GM18868 (cell line): Measurements from ENCODE around the gene LRRC34.

Experiments
- ATAC-seq: cut with Tn5 transposase; IDR thresholded peaks from one replicate; pipeline ENCODE4 v1.9.1; 2021; ENCODE audit warnings: mild to moderate bottlenecking, moderate library complexity; ENCODE audit not compliant: unreplicated experiment

The LRRC34 gene

DNA sequence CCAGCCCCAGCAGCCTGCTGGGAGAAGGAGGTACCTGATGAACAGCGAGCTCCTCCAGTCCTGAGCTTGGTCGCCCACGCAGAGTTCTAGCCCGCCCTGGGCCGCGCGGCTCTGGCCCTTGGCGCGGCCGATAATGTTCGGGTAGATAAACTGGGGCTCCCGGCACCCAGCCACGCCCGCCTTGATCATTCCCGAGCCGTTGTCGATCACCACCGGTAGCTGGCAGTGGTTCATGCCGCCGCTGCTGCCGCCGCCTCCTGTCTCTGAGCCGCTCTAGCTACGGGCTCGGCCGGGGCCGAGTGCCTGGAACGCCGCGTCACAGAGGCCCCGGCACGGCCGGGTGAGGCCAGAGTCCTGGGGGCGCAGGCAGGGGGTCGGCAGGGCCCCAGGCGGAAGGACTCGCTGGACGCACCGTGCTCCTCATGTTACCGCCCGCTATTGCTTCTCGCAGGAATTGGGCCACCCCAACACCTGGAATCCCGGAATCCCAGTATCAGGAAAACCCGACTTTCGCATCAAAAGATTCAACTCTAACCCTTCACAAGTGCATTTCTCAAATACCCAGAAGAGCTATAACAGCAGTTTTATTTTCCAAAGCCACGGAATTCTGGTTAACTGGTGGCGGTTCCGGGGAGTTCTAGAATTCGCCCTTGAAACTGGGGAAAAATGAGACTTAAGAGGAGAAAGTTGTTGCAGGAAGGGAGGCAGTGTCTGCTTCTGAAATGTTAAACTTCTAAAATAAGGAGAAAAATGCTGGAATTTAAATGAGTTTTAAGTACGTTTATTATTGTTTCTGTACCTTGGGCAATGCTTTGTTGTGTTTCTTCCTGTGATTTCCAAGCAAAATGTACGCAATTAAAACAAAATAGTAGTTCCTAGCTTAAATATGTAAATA lies 43.2 kb downstream of the LRRC34 start, which contains the start of gene ACTRT3:
Gene ACTRT3, minus strand, starts transcription at position 275 of the 895 bp plus-strand sequence. Its CDS starts 41 bp downstream, at position 234.
- peak; percentile 28 for ATAC-seq

DNA sequence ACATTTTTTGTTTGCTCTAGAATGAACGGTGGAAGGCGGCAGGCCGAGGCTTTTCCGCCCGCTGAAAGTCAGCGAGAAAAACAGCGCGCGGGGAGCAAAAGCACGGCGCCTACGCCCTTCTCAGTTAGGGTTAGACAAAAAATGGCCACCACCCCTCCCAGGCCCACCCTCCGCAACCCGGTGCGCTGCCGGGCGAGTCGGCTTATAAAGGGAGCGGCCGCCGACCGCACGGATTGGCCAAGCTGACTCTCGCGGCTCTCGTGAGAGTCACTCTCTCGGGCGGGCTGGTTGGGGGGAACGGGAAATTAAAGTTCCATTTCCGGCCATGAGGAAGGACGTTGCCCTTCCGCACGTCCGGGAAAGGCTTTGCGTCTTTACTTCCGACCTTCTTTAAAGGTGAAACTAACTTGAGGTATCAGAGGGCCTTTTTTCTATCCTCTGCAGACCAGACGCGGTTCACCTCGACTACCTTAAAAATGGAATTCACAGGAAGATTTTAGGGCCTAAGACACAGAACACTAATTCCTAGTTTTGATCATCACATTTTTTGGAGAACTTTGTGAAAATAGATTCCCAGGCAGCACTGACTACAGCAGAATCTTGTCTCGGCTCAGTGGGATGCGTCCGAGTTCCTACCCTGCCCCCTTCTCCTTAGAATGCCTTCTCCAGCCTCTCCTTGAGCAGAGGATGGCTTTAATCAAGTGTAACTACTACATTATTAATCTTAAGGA lies 47.7 kb downstream of the LRRC34 start, which contains the start of gene TERC:
Gene TERC, minus strand, starts transcription at position 179 of the 731 bp plus-strand sequence.
- peak; percentile 82 for ATAC-seq

DNA sequence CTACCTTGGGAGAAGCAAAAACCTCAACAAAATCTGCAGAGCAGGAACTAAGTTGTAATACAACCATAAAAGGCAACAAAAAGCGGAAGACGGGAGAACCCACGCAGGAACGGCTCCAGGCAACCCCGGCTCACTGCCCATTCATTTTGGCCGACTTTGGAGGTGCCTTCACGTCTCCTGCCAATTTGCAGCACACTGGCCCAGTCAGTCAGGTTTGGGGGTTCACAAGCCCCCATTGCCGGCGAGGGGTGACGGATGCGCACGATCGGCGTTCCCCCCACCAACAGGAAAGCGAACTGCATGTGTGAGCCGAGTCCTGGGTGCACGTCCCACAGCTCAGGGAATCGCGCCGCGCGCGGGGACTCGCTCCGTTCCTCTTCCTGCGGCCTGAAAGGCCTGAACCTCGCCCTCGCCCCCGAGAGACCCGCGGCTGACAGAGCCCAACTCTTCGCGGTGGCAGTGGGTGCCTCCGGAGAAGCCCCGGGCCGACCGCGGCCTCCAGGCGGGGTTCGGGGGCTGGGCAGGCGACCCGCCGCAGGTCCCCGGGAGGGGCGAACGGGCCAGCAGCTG lies 48.3 kb downstream of the LRRC34 start:
- peak; percentile 40 for ATAC-seq

DNA sequence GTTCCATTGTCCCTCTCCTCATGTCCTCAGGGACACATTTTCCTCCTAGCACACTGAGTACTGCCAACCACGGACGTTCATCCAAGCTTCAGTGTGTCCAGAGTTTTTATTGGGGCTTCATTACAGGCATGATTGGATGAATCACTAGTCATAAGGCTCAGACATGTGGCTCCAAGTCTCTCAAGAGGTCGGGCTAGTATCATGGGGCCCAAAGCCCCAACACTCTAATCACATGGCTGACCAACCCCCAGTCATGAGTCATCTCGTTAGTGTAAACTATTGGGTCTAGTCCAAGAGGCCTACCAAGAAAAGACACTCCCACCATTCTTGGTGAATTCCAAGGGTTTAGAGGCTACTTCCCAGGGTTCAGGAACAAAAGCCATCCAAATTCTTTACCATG lies 52.2 kb downstream of the LRRC34 start:
- ATAC-seq, result no peak

DNA sequence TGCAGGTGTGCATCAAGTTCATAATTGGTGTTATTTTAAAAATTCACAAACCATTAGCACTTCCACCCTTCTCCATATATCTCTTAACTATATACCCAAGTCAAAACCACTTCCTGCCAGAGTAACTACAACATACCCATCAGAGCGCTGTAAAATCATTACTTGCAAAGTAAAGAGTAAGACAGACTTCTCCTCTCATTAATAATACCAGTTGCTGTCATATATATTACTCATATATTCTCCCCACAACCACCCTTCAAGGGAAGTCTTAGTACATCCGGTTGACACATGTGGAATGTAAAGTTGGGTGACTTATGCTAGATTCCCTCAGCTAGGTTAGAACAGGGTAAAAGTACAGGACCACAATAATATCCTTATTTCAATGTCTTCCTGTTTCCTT lies 53.4 kb downstream of the LRRC34 start:
- peak; percentile 62 for ATAC-seq

GRCh38 chr3:169758359-169758994 lies 54.2 kb downstream of the LRRC34 start:
- no peak for ATAC-seq

DNA sequence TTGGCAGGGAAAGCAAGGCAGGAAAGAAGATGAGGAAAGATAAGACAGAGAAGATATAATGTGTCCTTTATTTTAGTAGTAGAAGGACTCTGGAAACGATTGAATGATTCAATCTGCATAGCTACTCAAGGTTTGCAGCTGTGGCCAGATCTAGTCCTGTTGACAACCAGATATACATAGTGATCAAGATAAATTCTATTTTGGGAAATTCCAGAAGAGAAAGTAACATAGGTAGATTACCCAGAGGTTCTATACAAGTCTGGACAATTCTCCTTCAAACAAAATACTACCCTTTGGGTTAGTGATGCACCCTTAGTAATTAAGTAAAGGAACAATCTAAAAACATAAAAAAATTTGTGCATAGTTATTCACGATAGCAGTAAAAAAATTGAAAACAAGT lies 57.2 kb downstream of the LRRC34 start:
- ATAC-seq, result no peak

- ATAC-seq, result no peak
These were observed 58.0 kb downstream of the LRRC34 start for GRCh38 chr3:169754711-169755110.

DNA sequence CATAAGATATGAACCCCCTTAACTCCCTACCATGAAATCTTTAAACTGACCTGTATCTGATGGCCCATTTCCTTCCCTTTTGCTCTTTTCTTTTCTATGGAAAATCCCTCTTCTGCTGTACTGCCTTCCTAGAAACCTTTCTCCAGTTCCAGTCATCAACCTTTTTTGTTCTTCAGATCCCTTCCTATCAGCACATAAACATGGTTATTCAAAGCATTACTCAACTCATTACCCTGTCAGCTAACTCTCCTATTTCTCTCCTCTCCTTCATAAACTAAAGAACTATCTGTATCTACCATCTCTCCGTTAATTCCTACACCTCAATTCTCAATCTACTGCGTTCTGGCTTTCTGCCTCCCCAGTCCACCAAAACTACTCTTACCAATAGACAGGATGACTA lies 60.8 kb downstream of the LRRC34 start:
- no peak for ATAC-seq

GRCh38 chr3:169750665-169751064 lies 62.0 kb downstream of the LRRC34 start:
- ATAC-seq, result peak; percentile 44

- ATAC-seq, result peak; percentile 63
These were observed 64.0 kb downstream of the LRRC34 start for GRCh38 chr3:169748670-169749069.

DNA sequence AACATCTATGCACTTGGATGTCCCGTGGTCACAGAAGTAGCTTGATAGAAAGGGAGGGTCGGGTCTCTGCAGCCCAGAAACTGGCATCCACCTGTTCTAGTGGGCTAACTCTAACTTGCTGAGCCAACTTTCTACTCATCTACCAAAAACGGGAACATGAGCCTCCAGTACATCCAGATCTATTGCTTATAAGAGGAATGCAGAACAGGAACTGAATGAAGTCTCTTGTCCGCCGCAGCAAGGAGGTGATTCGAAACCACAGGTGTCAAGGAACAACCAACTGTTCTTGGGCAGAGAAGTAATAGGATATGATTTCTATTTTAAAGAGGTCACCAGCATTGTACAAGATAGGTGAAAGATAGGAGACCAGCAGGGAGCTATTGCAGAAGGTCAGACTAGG lies 65.8 kb downstream of the LRRC34 start:
- no peak for ATAC-seq

DNA sequence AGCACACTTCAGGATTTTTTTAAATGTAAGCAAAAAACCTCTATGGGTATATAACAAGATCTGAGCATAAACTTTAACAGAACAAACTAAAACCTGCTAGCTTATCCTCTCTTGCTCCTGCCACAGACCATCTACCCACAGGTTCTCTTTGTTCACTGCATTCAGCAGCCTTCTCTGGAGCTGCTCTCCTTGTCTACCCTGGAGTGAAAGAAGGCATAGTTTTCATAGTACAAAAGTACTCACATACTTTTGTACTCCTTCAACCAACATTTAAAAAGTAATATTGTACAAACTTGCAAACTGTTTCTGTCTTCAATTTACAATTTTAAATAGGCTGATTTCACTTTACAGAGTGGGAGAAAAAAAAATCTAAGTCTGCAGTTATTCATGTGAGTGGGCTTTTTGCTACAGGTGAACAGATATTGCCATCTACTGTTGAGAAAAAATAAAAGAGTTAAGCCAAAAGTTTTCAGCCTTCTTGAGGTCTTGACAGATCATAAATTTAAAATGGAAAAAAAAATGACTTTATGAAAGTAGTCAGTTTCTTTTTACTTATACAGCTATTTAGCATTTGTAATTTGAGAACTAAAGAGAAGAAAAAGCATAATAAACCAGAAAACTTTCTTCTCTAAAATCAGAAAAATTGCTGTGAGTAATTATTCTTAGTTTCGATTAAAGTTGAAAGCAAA lies 68.2 kb downstream of the LRRC34 start:
- no peak for ATAC-seq
